Epidermal melanocyte (primary cell): ENCODE measurements around the gene SPTBN4.

Experiments
- DNase-seq: peaks from one replicate; pipeline ENCODE4 v3.0.0; 2011; ENCODE audit warnings: low spot score; ENCODE audit not compliant: insufficient read length

Gene SPTBN4

DNA sequence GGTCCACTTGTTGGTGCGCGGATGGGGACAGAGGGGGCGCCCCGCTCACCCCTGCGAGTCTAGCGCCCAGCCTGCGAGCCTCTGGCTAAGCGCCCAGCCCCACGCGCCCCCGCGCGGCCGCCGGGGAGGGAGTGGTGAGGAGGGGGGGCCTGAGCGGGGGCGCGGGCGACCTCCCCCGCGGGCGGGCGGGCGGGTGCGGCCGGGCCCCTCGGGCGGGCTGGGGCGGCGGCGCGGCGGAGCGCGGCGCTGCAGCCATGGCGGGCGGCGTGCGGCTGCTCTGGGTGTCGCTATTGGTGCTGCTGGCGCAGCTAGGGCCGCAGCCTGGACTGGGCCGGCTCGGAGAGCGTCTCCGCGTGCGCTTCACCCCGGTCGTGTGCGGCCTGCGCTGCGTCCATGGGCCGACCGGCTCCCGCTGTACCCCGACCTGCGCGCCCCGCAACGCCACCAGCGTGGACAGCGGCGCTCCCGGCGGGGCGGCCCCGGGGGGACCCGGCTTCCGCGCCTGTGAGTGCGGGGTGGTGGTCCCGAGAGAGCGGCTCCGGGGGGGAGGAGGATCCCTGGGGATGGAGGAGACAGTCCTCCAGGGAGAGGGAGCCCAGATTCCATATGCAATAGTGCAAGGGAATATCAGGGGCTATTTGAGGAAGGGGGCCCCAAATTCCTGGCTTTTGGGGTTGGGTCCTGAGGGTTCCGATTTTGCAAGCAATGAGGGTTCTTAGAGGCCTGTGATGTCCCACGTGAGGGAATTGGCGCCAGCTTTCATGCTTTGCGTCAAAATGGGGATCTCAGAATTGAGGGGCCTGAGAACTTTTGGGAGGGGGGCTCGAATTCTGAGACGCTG lies 134.6 kb downstream of the SPTBN4 start, which contains the start of gene LTBP4:
TSS of gene LTBP4 (plus strand) at position 236 of the 841 bp plus-strand sequence. CDS start at position 255, 19 bp downstream.
- DNase-seq: no peak

DNA sequence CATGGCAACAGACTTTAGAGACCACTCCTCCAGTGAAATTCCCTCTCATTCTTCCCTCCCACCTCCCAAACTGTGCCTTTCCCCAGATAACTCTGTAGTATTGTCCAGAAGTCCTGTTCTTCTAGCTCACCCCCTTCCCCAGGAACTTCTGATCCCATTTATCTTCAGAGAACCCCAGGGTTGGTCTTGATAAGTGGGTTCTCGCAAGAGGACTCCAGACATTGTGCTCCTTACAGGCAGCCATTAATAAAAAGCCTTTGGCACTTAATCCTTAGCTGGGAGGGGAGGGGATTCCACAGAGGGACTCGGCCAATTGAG lies 136.2 kb downstream of the SPTBN4 start:
- DNase-seq: no peak

DNA sequence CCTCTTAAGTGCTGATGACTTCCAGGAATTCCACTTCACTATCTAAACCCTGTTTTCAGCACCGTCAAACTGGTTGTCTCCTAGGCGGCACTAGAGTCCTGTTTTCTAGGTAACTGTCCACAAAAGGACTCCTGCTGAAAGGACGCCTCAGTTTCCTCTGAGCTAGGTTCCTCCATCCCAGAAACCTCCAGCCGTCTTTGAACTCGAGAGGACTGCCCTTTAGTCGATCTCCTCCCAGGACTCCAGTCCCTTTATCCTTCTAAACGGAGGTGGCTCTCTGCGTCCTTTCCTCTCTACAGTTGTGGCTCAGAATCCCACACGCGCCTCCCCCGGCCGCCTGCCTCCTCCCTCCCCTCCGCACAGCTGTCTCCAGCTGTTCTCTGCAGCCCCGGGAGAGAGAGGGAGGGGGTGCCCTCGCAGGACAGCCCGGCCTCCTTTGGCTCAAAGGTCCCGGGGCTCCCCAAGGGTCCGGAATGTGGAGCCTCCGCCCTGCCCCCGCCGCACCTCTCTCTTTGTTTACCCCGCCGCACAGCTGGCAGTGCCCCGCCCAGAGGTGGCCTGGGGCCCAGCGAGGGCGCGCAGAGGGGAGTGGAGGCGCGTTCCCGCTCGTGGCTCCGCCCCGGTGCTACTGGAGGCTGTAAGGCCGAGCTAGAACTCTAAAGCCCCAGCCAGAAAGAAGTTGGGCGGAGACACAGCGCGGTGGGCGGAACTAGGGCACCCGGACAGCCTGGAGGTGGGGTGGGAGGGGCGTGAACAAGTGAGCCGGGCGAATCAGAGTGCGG lies 136.8 kb downstream of the SPTBN4 start:
- DNase-seq: peak; percentile 99

DNA sequence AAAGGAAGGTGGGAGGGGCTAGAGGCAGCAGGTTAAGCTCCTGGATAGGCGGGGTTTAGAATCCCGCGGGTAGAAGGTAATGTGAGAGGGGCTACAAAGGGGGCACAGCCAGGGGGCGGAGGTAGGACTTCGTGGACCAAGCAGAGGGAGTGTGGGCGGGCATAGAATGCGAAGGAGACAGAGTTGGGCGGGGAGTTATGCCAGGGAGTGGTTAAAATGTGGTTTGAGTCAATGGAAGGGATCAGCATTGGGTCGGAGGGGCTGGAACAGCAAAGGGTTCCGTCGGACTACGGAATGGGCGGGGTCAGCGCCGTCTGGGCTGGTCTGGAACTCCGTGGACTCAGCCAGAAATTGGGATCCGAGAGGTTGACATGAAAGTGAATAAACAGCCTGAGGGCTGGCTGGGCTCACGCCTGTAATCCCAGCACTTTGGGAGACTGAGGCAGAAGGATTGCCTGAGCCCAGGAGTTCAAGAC lies 137.4 kb downstream of the SPTBN4 start:
- DNase-seq: no peak

DNA sequence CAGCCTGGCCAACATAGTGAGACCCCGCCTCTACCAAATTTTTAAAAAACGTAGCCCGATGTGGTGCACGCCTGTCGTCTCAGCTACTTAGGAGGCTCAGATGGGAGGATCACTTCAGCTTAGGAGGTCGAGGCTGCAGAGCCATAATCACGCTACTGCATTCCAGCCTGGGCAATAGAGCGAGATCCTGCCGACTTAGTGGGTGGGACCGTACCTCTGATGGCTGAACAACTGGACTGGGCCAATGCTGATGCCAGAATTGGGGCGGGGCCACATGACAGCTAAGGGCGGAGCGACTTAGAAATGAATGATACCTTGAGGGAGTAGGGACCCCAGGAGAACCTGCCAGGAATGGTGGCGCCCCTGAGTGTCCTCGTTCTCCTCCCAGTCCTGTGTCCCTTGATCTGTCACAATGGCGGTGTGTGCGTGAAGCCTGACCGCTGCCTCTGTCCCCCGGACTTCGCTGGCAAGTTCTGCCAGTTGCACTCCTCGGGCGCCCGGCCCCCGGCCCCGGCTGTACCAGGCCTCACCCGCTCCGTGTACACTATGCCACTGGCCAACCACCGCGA lies 137.9 kb downstream of the SPTBN4 start:
- no peak for DNase-seq

DNA sequence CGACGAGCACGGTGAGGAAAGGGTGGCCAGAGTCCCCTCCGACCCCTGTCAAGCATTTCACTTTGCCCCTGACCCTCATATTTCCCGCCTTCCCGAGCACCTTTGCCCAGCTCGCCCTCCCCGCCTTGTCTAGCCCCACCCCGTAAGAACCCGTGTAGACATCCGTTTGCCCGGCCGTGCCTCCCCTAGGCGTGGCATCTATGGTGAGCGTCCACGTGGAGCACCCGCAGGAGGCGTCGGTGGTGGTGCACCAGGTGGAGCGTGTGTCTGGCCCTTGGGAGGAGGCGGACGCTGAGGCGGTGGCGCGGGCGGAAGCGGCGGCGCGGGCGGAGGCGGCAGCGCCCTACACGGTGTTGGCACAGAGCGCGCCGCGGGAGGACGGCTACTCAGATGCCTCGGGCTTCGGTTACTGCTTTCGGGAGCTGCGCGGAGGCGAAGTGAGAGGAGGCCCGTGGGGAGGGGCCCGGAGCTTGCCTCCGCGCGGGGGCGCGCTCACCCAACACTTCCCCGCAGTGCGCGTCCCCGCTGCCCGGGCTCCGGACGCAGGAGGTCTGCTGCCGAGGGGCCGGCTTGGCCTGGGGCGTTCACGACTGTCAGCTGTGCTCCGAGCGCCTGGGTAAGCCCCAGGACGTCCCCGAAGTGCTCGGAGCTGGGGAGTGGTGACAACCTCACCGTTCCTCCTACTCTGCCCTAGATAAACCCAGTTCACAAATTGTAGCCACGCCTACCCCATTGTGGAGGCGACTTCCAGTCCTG lies 138.6 kb downstream of the SPTBN4 start:
- DNase-seq: peak; percentile 56

DNA sequence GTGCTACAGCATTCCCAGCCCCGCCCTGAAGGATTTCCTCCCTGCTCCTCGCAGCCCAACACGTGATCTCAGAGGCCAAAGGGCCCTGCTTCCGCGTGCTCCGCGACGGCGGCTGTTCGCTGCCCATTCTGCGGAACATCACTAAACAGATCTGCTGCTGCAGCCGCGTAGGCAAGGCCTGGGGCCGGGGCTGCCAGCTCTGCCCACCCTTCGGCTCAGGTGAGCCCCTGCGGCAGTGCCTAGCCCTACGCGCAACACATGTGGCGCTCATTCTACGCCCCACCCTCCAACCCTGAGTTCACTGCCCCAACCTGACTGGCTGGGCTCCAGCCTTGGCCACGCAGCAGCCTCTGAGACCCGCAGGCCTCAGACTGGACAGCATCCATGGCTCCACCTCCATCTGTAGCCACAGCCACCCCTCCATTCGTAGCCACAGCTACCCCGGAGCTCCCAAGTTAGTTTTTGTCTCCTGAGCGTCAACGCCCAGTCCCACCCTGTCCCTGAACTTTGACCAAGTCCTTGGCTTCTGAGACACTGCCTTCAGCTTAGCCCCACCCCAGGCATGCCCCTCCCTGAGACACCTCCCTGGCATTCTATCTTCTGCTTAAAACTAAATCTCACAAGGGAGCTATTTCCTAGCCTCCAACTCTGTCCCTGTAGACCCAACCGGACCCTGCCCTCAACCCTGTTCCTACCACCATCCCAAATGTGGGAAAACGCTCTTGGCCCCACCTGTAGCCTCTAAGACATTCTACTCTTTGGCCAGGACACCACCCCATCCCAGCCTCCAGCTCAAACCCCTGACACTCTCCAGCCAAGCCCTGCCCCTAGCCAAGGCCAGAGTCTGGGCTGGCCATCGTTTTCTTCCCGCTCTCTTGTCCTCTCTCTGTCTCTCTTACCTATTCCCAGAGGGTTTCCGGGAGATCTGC lies 140.8 kb downstream of the SPTBN4 start:
- DNase-seq: no peak

DNA sequence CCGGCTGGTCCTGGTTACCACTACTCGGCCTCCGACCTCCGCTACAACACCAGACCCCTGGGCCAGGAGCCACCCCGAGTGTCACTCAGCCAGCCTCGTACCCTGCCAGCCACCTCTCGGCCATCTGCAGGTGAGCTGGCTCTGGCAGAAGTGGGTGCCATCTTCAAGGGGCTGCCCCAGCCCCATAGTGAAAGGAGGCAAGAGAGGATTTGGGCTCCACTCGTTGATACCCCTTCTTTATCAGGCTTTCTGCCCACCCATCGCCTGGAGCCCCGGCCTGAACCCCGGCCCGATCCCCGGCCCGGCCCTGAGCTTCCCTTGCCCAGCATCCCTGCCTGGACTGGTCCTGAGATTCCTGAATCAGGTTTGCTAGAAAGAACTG lies 141.4 kb downstream of the SPTBN4 start:
- no peak for DNase-seq

DNA sequence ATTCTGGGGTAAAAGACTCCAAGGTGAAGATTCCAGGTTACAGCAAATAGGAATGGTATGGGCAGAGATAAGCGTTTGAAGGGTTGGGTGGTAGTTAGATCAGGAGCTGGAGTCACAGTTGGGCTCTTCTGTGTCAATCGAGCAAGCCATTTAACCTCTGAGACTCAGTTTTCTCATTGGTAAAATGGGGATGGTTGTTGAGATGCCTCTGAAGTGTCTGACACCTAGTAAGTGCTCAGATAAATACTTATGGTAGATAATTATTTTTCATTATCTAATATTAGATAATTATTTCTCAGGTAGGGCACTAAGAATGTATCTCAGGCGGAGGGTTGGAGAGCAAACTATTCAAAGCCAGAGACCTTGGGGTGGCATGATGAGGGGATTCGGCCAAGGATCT lies 142.2 kb downstream of the SPTBN4 start:
- DNase-seq: no peak

DNA sequence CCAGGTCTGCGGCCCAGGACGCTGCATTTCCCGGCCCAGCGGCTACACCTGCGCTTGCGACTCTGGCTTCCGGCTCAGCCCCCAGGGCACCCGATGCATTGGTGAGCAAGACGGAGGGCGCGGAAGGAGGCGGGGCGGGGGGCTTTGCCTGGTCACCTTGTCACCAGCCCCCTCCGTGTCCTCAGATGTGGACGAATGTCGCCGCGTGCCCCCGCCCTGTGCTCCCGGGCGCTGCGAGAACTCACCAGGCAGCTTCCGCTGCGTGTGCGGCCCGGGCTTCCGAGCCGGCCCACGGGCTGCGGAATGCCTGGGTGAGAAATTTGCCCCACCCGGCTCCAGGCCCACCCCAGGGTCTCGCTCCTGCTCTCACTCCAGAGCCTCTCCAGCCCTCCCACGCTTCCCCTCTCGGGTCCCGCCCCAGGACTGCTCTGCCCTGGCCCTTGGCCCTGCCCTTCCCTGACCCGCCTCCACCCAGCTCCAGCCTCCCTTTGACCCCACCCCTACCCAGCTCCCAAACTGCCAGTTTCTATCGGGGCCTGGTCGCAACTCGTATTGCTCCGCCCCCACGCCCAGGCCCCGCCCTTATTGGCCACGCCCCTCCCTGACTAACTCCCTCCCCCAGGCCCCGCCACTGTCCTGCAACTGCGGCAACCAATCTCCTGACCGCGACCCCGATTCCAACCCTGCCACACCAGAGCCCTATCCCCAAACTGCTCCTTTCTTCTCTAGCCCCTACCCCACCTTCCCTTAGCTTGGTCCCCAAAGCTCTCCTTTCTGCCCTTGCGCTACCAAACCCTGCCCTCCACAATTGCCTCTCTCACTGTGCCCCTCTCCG lies 143.0 kb downstream of the SPTBN4 start:
- peak; percentile 99 for DNase-seq

DNA sequence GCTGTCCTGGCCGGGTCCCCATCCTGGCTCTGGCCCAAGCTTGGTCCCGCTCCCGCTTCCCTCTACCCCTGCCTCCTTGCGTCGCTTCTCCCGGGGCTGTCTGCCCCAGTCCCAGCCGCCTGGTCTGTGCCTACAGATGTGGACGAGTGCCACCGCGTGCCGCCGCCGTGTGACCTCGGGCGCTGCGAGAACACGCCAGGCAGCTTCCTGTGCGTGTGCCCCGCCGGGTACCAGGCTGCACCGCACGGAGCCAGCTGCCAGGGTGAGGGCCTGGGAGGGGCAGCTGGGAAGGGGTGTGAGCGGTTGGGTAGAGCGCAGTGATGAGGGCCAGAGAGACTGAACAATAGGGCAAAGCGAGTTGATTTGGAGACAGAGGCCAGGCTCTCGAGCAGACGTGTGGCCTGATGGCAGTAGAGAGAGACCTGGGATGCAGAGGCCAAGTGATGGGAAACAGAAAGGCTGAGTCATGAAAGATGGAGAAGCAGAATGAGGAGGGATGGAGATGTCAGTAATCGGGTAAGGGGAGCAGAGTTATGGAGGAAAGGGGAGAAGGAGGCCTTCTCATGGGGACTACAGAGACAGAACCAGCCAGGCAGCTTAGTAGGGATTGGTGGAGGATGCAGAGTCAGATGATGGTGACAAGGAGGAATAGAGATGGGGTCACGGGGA lies 143.7 kb downstream of the SPTBN4 start:
- peak; percentile 38 for DNase-seq

DNA sequence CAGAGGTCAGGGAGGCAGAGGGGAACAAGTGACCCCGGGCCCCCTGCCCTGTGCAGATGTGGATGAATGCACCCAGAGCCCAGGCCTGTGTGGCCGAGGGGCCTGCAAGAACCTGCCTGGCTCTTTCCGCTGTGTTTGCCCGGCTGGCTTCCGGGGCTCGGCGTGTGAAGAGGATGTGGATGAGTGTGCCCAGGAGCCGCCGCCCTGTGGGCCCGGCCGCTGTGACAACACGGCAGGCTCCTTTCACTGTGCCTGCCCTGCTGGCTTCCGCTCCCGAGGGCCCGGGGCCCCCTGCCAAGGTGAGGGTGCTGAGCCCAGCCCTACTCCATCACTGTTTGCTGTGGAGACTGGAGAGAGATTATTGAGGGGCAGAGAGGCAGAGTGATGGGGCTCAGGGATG lies 144.3 kb downstream of the SPTBN4 start:
- DNase-seq: no peak

DNA sequence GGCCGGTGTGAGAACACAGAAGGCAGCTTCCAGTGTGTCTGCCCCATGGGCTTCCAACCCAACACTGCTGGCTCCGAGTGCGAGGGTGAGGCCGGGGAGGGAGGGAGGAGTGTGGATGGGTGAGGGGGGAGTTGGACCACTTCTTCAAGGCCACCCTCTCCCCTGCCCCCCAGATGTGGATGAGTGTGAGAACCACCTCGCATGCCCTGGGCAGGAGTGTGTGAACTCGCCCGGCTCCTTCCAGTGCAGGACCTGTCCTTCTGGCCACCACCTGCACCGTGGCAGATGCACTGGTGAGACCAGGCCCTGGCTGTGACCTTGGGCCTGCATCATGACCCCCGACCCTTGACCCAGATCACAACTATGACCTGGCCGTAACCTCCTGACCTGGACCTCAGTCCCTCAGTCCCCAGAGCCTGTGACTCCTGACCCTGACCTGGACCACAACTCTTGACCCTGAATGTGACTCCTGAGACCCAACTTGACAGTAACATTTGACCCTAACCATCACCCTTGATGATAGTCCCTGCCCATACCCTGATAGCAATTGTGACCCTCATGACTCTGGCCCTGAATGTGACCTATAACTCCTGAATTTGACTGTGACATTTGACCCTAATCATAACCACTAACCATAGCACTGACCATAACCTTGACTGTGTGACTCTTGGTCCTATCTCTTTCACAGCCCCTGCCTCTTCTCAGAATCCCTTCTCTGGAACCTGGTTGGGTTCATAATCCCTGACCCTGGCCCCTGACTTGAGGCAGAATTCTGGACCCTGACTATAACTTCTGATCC lies 145.3 kb downstream of the SPTBN4 start:
- DNase-seq: no peak

DNA sequence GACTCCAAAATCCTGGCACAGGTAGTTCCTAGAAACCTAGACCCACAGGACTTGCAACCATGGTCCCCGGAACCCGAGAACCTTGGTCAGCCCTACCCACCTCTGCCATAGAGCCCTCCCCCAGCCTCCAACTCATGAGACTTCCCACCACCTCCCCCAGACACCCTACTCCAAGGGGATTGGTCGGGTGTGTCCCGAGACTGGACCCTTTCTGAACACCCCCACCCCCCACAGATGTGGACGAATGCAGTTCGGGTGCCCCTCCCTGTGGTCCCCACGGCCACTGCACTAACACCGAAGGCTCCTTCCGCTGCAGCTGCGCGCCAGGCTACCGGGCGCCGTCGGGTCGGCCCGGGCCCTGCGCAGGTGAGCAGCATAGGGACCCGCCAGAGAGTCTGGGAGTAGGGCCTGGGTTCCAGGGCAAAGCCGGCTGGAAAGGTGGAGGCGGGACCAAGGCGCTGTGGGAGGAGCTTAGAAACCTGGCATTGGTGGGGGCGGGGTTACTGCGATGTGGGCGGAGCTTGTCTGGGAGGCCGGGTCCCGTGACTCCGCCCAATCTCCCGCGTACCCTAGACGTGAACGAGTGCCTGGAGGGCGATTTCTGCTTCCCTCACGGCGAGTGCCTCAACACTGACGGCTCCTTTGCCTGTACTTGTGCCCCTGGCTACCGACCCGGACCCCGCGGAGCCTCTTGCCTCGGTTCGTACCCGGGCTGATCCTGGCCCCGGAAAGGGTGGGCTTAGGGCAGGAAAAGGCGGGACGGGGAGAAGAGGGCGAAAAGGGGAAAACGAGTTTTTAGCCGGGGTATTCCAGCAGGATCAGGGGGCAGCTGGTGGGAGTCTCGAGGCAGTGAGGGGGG lies 146.3 kb downstream of the SPTBN4 start:
- DNase-seq: no peak

DNA sequence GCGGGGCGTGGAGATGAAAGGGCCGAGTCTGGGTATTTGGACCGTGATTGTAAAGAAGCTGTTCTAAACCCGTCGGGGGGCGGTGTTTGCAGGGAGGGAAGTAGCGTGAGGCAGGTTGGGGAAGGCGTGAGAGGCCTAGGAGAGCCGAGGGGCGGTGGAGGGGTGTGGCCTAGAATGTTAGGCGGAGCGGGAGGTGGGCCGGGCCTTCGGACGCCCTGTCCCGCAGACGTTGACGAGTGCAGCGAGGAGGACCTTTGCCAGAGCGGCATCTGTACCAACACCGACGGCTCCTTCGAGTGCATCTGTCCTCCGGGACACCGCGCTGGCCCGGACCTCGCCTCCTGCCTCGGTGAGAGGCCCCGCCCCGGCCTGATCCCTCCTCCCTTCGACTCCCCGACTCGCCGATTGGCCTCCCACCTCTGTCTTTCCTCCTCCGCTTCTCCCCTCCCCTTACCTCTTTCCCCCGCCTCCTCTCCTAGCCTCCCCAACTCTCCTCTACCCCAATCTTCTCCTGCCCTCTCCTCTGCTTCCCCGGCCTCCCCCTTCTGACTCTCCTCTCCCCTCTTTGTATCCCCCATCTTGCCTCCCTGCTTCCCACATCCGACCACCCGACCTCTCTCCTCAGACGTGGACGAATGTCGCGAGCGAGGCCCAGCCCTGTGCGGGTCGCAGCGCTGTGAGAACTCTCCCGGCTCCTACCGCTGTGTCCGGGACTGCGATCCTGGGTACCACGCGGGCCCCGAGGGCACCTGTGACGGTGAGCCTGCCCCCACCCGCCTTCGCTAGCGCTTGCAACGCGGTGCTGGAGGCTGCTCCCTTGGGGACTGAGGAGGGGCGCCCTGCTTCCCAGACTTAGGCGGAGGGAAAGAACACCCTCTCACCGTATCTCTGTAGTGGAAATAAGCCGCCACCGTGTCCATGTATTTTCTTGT lies 147.2 kb downstream of the SPTBN4 start:
- peak; percentile 97 for DNase-seq
